Astrocyte (in vitro differentiated cells and primary cell): ENCODE data around the gene EPHA6. TPM values are rescaled to one million over a fixed set of nuclear protein-coding genes. Genes with fewer than 3 reads are reported as not detected.

ENCODE experiments used
- DNase-seq: peaks from one replicate; pipeline ENCODE4 v3.0.0-alpha.2; 2010; ENCODE audit warnings: low read depth
- FAIRE-seq: peaks from 2 replicates; lab custom pipeline; 2011; peaks lifted over from hg19 to GRCh38; lab: Jason Lieb, UNC
- H2AFZ ChIP-seq: 2 replicates; pipeline ENCODE4 v1.6.0; 2012; ENCODE audit warnings: low read depth, low read length, inconsistent platforms
- H3K27ac ChIP-seq: 2 replicates; pipeline ENCODE4 v1.5.1; 2011; ENCODE audit warnings: low read depth, low read length, inconsistent platforms
- H3K27me3 ChIP-seq: 2 replicates; pipeline ENCODE4 v1.6.0; 2011; ENCODE audit warnings: low read length, inconsistent platforms; ENCODE audit not compliant: insufficient read depth
- H3K36me3 ChIP-seq: 2 replicates; pipeline ENCODE4 v1.5.1; 2011; ENCODE audit warnings: low read length, inconsistent platforms; ENCODE audit not compliant: insufficient read depth
- H3K4me1 ChIP-seq: 2 replicates; pipeline ENCODE4 v1.5.1; 2011; ENCODE audit warnings: low read length, inconsistent platforms; ENCODE audit not compliant: insufficient read depth
- H3K4me2 ChIP-seq: 2 replicates; pipeline ENCODE4 v1.6.0; 2012; ENCODE audit warnings: low read length, inconsistent platforms
- H3K4me3 ChIP-seq: 2 replicates; pipeline ENCODE4 v1.5.1; 2011; ENCODE audit warnings: low read depth, mild to moderate bottlenecking, low read length, inconsistent platforms; ENCODE audit not compliant: insufficient read depth
- H3K79me2 ChIP-seq: 2 replicates; pipeline ENCODE4 v1.6.0; 2012; ENCODE audit warnings: mild to moderate bottlenecking, low read length, inconsistent platforms; ENCODE audit not compliant: insufficient read depth
- H3K9ac ChIP-seq: 2 replicates; pipeline ENCODE4 v1.6.0; 2012; ENCODE audit warnings: mild to moderate bottlenecking, low read length, inconsistent platforms
- H3K9me3 ChIP-seq: 2 replicates; pipeline ENCODE4 v1.5.1; 2012; ENCODE audit warnings: low read depth, mild to moderate bottlenecking, low read length, inconsistent platforms; ENCODE audit not compliant: insufficient read depth
- H4K20me1 ChIP-seq: 2 replicates; pipeline ENCODE4 v1.6.0; 2012; ENCODE audit warnings: low read length, inconsistent platforms; ENCODE audit not compliant: insufficient read depth
- H3K27ac Mint-ChIP-seq: one replicate; pipeline ENCODE4 v1.8.0; 2021; ENCODE audit warnings: mild to moderate bottlenecking, mixed read lengths; ENCODE audit not compliant: unreplicated experiment
- H3K27me3 Mint-ChIP-seq: one replicate; pipeline ENCODE4 v1.8.0; 2021; ENCODE audit warnings: low read depth, mixed read lengths; ENCODE audit not compliant: unreplicated experiment
- H3K36me3 Mint-ChIP-seq: one replicate; pipeline ENCODE4 v1.8.0; 2021; ENCODE audit warnings: low read depth, mixed read lengths; ENCODE audit not compliant: unreplicated experiment
- H3K4me1 Mint-ChIP-seq: one replicate; pipeline ENCODE4 v1.8.0; 2021; ENCODE audit warnings: low read depth, mixed read lengths; ENCODE audit not compliant: unreplicated experiment
- H3K4me3 Mint-ChIP-seq: one replicate; pipeline ENCODE4 v1.8.0; 2021; ENCODE audit warnings: mild to moderate bottlenecking, moderate library complexity, mixed read lengths; ENCODE audit not compliant: unreplicated experiment
- H3K9me3 Mint-ChIP-seq: one replicate; pipeline ENCODE4 v1.8.0; 2021; ENCODE audit warnings: mild to moderate bottlenecking, mixed read lengths; ENCODE audit not compliant: unreplicated experiment
- CTCF ChIP-seq: IDR thresholded peaks from 2 replicates; pipeline ENCODE4 v1.5.1; 2011; ENCODE audit warnings: low read depth, mild to moderate bottlenecking, inconsistent platforms, low read length, moderate library complexity; ENCODE audit not compliant: insufficient read depth
- EZH2 ChIP-seq: IDR thresholded peaks from 2 replicates; pipeline ENCODE4 v1.6.1; 2012; ENCODE audit warnings: mild to moderate bottlenecking, low read length, inconsistent platforms; ENCODE audit not compliant: insufficient read depth
- total RNA-seq: library from RNA; stranded (reverse); gene quantifications from 2 replicates; pipeline ENCODE4 v1.2.1, GENCODE V29; 2021

Gene EPHA6
- total RNA-seq, 1 donor from 2014 or later = 1.7 TPM

GRCh38 chr3:97388774-97389173 is 574.4 kb downstream of the EPHA6 start:
- no peaks in the 10 kb centered on the region for H4K20me1 ChIP-seq
- no peaks in the 10 kb centered on the region for H3K79me2 ChIP-seq
- Mint-ChIP-seq H3K27ac (no peak overlapping the region), H3K36me3 (no peaks in the 10 kb centered on the region), H3K4me3 (no peak overlapping the region), H3K9me3 (peaks cover 4% of the 10 kb centered on the region), H3K27me3 (no peaks in the 10 kb centered on the region), H3K4me1 (no peaks in the 10 kb centered on the region)
- peaks cover 7% of the 10 kb centered on the region for H3K9me3 ChIP-seq
- DNase-seq = no peak
- no peak overlapping the region for H3K4me3 ChIP-seq
- no peaks in the 10 kb centered on the region for H3K4me1 ChIP-seq
- FAIRE-seq = no peak
- no peak overlapping the region for H3K27ac ChIP-seq
- no peak overlapping the region for H2AFZ ChIP-seq
- H3K36me3 ChIP-seq = no peaks in the 10 kb centered on the region
- no peaks in the 10 kb centered on the region for H3K27me3 ChIP-seq
- no peak overlapping the region for H3K4me2 ChIP-seq
- H3K9ac ChIP-seq = no peak overlapping the region
- TF ChIP-seq CTCF (no peak), EZH2 (no peak)

GRCh38 chr3:97389936-97390335 is 575.5 kb downstream of the EPHA6 start:
- H3K4me1 ChIP-seq = no peaks in the 10 kb centered on the region
- no peaks in the 10 kb centered on the region for H4K20me1 ChIP-seq
- no peaks in the 10 kb centered on the region for H3K36me3 ChIP-seq
- FAIRE-seq (no peak), DNase-seq (no peak)
- Mint-ChIP-seq H3K27me3 (no peaks in the 10 kb centered on the region), H3K4me1 (no peaks in the 10 kb centered on the region), H3K36me3 (no peaks in the 10 kb centered on the region), H3K27ac (no peak overlapping the region), H3K4me3 (no peak overlapping the region), H3K9me3 (peaks cover 4% of the 10 kb centered on the region)
- no peak overlapping the region for H3K9ac ChIP-seq
- no peak overlapping the region for H3K4me3 ChIP-seq
- H3K9me3 ChIP-seq = peaks cover 7% of the 10 kb centered on the region
- TF ChIP-seq EZH2 (no peak), CTCF (no peak)
- no peak overlapping the region for H2AFZ ChIP-seq
- H3K27ac ChIP-seq = no peak overlapping the region
- H3K4me2 ChIP-seq = no peak overlapping the region
- H3K79me2 ChIP-seq = no peaks in the 10 kb centered on the region
- no peaks in the 10 kb centered on the region for H3K27me3 ChIP-seq

- no peak overlapping the region for H2AFZ ChIP-seq
- H3K9ac ChIP-seq = no peak overlapping the region
- H3K4me2 ChIP-seq = no peak overlapping the region
- peaks cover 4% of the 10 kb centered on the region for H3K9me3 Mint-ChIP-seq
- no peak for FAIRE-seq
- peaks cover 7% of the 10 kb centered on the region for H3K9me3 ChIP-seq
- no peaks in the 10 kb centered on the region for H3K27me3 Mint-ChIP-seq
- no peak for TF ChIP-seq EZH2
- TF ChIP-seq CTCF = no peak
- H4K20me1 ChIP-seq = no peaks in the 10 kb centered on the region
- no peak for DNase-seq
- no peaks in the 10 kb centered on the region for H3K4me1 Mint-ChIP-seq
- no peak overlapping the region for H3K4me3 ChIP-seq
- no peaks in the 10 kb centered on the region for H3K79me2 ChIP-seq
- H3K27ac ChIP-seq = no peak overlapping the region
- H3K36me3 ChIP-seq = no peaks in the 10 kb centered on the region
- H3K36me3 Mint-ChIP-seq = no peaks in the 10 kb centered on the region
- H3K27ac Mint-ChIP-seq = no peak overlapping the region
- no peaks in the 10 kb centered on the region for H3K27me3 ChIP-seq
- no peaks in the 10 kb centered on the region for H3K4me1 ChIP-seq
- H3K4me3 Mint-ChIP-seq = no peak overlapping the region
Measured at GRCh38 chr3:97391167-97391566, 576.8 kb downstream of the EPHA6 start.
